ENCODE data around the gene PLCD3.

PLCD3 gene

DNA sequence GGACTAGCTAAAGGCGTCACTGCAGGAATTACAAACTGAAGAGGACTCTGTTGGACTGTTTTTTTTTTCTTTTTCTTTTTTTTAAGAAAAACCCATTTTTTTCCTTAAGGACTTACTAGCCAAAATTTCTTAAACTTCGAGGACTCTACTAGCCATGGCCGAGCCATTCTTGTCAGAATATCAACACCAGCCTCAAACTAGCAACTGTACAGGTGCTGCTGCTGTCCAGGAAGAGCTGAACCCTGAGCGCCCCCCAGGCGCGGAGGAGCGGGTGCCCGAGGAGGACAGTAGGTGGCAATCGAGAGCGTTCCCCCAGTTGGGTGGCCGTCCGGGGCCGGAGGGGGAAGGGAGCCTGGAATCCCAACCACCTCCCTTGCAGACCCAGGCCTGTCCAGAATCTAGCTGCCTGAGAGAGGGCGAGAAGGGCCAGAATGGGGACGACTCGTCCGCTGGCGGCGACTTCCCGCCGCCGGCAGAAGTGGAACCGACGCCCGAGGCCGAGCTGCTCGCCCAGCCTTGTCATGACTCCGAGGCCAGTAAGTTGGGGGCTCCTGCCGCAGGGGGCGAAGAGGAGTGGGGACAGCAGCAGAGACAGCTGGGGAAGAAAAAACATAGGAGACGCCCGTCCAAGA, 16.8 kb upstream of the PLCD3 start:
- DNase-seq: peak; percentile 40

DNA sequence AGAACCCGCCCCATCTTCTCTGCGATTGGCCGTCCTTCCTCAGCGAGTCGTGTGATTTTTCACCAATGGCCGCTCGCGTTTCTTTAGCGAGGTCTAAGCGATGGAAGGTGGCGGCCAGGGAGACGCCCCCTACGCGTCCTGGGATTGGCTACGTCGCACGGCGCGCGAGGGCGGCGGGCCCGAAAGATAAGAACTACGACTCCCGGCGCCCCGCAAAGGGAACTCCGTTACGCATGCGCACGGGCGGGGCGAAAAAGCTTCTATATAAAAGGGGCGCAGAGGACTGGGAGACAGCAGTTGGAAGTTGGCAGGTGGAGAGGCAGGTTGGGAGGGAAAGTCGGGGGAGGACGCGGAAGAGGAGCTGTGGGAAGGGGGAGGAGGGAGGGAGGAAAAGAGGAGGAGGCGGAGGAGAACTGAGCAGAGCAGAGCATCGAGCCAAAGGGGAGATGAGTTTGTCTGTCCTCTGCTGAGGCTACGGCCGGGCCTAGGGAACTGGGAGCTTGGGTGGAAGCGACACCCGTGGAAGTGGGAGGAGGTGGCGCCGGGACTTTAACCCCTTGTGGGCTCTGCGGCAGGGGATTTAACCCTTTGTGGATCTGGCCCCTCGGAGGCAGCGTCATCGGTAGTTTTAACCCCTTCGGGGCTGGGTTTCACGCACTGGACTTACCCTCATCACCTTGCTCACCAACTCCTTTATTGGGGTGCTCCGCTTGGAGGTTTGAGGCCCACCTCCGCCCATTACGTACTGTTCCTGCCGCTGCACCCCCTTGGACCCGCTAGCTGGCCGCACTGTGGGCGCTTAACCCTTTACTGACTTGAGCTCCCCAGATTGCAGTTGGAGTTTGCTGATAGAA, 16.1 kb upstream of the PLCD3 start, which contains the start of gene HEXIM1:
TSS of gene HEXIM1 (plus strand) at position 293 of the 854 bp plus-strand sequence. CDS start 716 bp downstream, outside the sequence.
- DNase-seq: peak; percentile 99

DNA sequence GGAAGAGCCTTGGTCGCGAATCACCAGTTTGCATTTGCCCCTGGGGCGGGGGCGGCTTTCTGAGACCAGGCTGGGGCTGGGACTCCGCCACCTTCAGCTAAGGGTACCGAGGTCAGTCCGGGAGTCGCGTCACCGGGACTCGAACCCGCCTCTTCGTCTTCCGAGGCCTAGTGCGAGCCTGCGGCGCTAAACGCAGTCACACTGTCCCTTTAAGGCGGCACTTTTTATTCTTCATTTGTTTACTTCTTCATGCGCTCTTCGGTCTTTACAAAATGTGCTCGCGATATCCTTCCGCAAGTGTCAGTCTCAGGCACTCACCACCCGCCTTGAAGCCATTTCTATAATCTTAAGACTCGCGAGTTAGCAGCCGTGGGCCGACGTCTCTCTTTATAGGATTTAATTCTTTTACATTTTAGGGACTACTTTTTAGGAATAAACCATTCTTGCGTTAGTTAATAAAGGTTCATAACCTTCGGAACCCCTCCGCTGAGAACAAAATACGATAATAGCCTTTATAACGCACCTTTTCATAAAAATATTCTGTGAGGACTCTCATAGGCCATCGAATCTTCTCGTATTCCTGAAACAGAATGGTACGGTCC, 15.4 kb upstream of the PLCD3 start:
- peak; percentile 90 for DNase-seq

DNA sequence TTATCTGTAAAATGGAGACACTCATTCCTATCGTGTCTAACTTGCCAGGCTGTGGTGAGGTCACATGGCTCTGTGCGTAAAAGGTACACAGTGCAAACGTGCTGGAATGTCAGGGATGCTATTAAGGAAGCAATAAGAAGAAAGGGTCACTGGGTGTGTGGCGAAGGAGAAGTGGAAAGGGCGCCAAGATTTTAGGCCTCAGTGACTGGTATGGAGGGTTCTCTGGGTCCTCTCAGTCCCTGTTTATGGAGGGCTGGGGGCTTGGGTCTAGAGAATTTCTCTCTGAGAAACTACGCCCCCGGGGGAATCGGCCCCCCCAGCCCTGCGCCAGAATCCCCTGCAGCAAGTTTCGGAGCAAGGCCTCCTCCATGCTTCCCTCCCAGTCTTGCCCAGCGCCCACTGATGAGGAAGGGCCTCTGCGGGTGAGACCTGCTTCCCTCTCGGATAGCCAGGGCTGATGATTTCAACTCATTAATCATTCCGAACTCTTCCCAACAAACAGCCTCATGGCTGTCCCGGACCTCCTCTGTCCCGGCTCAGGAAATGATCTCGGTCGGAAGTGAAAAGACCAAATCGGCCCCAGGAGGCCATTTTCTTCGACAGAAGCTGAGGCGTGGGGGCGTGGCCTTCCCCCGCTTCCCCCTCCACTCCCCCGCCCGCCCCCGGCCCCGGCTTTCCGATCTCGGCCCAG, 14.7 kb upstream of the PLCD3 start:
- DNase-seq: peak; percentile 70

DNA sequence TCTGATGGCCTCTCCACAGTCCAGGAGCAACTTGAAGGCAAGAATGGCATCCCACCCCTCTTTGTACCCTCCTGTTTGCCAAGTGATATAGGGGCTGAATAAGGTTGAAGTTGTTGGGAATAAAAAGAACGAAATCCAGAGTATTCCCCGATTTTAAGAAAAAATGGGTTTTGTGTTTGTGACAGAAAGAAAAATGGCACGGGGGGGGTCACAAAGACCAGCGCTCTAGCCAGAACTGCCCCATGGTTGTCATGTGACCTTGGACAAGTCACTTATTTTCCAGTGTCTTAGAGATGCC, 14.2 kb upstream of the PLCD3 start:
- no peak for DNase-seq

DNA sequence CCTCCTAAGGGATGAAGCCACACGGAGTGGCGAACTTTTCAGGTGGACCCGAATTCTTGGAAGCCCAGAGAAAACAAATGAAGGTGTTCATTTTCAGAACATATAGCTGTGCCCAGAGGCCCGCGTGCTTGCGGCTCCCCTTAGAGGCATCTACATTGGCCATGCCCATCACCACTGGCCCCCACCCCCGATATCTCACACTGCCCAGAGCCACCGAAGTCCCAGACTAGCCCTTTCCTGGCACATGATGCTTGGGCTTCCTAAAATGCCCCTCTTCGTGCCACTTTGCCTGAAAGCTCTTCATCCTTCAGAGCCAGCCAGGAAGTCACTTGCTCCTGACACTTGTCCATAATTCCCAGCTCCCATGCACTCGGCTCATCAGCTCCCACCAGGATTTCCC, 13.9 kb upstream of the PLCD3 start:
- no peak for DNase-seq

DNA sequence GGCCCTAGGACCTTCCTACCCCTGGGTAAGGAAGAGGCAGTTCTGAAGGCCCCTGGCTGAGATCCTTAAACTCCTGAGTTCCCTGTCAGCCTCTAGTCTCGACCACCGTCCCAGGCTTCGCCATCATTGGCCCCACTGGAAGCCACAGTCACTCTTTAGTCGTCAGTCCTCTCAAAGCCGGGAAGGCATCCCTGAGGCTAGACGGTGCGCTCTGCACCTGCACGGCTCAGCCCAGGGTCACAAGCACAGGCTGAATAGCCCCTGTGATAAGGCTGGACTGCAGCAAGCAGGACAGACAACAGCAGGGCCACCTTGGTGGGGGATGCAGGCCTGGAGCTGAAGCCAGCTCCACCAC, 12.7 kb upstream of the PLCD3 start:
- DNase-seq: no peak

DNA sequence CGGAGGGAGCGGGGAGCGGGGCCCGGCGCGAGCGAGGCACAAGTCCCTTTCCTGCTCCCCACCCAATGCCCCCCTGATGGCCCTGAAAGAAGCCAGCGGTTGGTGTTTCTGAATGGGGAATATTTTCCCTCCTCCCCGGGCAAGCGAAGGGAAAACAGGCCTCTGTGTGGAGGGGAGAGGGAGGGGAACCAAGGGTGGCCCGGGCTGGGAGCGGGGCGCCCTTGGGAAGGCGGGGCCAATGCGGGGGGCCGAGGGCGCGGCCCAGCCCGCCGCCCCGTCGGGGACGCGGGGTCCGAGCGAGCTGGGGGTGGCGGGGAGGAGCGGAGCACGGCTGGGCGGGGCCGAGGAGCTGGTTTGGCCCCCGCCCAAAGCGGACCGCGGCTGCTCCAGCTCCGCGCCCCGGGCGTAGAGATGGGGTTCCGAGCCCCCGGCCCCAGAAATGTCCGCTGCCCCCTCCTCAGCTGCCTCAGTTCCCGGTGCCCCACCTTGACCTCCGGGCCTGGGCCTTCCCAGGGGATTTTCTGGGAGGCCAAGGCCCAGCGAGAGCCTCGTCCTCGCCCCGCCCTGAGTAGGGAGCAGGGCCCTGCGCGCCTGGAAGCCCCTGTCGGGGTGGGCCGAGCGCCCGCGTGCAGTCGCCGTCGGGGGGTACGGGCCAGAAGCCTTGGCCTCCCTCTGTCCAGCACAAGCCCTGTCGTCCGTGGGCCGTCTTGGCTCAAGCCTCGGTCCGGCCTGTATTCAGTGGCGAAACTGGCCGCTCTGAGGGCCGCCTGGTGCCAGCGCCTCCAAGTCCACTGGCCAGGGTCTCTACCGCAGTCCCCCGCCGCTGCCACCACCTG, 12.1 kb upstream of the PLCD3 start:
- DNase-seq: no peak

DNA sequence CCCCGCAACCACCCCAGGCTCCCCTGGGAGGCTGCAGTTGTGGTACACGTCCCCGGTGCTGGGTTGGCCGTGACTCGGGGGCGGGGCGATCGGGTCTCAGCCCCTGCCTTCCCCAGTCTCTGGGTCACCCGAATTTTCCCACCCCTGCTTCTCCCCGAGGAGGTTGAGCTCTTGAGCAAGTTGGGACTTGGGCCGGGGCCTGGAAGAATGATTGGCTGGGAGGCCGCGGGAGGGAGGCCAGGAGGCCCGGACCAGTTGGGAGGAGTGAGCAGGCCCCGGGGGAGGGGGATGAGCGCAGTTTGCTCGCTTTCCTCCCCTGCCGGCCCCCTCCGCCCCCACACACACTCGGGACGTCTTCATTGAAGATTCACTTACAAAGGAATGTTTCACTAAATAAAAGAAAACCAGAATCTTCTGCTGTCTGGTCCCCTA, 11.5 kb upstream of the PLCD3 start:
- no peak for DNase-seq

DNA sequence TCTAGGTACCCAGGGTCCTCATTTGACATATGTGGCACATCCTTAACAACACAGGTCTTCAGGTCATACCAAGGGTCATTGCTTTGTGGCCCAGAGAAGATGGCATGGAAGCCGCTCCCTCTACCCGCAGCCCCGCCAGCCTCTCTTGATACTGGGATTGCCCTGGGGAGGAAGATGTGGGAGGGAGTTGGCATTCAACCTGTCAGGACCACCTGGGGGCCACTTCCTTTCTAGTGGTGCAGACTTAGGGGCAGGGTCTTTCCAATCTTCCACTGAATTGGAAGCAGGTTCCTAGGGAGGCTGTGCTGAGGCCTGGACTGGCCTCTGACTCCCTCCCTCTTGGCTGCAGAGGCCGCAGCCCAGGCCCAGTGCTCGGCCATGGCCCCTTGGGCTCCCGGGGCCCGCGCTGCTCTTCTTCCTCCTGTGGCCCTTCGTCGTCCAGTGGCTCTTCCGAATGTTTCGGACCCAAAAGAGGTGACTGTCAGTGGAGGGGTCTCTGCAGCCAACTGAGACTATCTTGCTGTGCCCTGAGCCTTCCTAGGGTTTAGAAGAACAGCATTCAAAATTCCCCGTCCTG, 10.9 kb upstream of the PLCD3 start:
- no peak for DNase-seq

DNA sequence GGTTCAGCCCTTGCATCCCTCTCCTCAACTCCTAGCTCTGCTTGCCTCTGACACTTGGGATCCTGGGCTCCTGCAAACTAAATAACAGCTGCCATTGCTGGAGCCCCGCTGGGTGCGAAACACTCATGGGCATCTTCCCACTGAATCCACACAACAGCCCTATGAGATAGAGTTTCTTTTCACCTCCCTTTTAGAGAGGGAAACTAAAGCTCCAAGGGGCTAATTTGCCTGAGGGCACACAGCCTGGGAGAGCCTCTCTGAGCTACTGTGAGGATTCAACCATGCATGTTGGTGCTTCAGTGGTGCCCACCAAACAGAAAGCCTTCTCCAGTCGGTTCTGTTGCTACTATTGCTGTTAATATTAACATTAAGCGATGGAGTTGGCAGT, 7.2 kb upstream of the PLCD3 start:
- DNase-seq: no peak

DNA sequence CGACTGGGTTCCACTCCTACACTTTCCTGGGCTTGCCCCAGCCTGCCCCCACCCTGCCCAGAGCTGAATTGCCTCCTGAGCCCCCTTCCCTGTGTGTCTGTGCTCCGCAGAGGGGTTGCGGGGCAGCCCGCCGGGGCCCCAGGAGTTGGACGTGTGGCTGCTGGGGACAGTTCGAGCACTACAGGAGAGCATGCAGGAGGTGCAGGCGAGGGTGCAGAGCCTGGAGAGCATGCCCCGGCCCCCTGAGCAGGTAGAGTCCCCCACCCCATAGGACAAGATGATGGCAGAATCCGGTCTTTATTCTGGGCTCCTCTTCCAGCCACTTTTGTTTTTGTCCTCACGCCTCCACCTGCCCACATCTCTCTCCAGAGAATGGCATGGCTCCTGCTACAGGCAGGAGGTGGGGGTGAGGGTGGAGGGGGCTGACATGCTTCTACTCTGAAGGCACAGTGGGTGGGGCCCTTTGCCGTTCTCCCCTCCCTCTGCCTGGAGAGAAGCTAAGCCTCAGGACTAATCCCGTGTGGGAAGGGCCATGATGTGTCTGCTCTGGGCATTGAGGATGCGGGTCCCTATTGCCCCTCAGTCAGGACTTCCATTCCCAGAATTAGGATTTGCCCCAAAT, 6.7 kb upstream of the PLCD3 start:
- DNase-seq: no peak

DNA sequence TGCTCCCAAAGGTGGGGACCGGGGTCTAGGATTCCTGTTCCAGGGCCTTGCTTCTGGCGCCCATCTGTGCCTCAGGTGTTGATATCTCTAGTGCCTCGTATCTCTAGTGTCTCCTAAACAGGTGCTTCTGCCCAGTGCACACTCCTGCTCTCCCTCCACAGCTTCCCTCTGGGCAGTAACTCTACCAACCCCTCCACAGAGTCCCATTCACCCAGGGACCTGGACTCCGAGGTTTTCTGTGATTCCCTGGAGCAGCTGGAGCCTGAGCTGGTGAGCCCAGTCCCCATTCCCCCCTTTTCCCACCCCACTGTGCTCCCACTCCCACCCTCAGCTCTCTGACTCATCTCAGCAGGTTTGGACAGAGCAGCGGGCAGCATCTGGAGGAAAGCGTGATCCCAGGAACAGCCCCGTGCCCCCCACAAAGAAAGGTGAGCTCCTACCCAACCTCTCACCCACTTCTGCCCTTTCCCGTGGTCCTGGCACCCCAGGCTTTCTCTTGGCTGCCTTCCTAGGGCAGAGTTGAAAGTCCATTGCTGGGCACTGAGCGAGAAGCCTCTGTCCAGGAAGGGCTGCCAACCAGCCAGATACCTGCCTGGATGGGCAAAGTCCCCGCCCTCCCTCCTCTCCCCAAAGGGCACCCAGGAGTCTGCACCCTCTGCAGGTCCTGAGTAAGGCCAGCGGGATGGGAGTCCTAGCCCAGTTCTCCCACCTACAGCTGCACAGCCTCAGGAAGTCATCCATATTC, 5.4 kb upstream of the PLCD3 start:
- DNase-seq: no peak

DNA sequence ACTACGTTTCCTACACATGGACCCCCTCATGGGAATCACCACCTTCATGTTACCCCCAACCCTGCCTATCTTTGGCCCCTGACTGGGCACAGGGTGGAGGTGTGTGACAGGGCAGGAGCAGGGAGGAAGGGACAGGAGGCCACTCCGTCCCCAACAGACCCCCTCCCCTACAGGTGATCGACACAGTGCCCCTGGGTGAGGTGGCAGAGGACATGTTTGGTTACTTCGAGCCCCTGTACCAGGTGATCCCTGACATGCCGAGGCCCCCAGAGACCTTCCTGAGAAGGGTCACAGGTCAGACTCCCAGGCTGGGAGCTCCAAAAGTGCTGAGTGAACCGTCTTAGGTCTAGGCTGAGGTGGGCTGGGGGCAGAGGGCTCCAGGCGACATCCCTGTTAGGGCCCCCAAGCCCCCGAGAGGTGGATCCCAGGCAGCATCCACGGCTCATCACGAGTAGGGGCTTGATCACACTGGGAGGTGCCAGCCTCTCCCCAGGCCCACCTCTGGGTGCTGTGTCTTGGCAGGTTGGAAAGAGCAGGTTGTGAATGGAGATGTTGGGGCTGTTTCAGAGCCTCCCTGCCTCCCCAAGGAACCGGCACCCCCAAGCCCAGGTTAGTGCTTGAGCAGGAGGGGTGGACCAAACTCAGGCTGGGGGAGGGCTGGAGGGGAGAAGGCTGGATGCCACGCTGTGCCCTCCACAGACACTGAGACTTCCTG, 4.7 kb upstream of the PLCD3 start:
- no peak for DNase-seq

DNA sequence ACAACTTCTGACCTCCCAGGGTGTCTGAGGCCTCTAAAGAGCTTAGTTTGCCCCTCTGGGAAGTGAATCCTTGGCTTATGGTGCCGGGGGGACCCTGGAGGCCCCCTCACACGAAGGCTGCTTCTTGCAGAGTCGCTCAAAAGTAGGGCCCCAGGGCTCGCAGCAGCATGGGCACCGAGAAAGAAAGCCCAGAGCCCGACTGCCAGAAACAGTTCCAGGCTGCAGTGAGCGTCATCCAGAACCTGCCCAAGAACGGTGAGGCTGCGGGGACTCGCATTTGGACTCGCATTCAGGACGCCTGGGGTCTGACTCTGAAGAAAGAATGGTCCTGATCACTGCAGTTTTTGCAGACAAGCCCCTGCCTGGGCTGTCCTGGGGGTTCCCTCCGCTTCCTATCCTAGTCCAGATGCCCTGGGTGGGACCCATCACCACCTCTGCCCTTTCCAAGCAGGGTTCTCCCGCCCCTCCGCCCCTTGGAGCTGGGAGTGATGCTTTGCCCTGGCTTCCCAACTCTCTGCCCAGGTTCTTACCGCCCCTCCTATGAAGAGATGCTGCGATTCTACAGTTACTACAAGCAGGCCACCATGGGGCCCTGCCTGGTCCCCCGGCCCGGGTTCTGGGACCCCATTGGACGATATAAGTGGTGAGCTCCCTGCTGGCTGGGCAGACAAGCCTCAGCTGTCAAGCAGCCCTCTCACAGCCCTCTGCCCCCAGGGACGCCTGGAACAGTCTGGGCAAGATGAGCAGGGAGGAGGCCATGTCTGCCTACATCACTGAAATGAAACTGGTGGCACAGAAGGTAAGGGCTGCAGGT, 3.9 kb upstream of the PLCD3 start:
- DNase-seq: no peak

DNA sequence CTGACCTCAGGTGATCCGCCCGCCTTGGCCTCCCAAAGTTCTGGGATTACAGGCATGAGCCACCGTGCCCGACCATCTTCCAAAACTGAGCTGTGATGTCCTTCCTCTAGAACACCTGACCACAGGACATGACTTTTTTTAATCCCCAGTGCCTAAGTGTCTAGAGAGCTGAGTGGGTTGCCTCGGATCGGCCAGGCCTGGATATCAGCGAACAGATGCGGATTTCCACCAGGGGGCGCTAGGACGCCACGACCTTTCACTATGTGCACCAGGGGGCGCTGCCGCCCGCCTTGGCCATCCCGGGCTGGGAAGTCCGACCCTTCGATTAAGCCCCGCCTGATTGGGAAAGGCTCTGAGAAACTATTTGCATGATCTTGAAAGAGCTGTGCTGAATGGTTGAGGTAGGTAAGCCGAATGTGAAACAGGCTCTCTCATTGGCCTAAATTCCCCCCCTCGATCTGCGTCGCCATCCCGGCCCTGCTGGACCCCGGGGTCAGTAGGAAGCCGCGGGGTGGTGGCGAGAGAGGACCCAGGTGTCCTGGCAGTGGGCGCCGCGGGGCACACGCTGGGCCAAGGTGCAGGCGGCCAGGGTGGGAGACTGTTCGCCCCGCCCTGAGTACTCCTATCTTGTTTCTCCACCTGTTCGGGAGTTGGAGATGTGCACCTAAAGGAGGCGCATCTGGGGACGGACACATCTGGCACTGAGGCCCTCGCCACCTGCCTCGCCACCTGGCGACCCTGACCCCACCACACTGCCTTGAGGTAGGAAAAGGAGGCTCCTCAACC, 3.1 kb upstream of the PLCD3 start, which contains the start of gene ACBD4:
TSS of gene ACBD4 (plus strand) at position 496 of the 786 bp plus-strand sequence. CDS start 458 bp downstream, outside the sequence.
- DNase-seq: peak; percentile 97

DNA sequence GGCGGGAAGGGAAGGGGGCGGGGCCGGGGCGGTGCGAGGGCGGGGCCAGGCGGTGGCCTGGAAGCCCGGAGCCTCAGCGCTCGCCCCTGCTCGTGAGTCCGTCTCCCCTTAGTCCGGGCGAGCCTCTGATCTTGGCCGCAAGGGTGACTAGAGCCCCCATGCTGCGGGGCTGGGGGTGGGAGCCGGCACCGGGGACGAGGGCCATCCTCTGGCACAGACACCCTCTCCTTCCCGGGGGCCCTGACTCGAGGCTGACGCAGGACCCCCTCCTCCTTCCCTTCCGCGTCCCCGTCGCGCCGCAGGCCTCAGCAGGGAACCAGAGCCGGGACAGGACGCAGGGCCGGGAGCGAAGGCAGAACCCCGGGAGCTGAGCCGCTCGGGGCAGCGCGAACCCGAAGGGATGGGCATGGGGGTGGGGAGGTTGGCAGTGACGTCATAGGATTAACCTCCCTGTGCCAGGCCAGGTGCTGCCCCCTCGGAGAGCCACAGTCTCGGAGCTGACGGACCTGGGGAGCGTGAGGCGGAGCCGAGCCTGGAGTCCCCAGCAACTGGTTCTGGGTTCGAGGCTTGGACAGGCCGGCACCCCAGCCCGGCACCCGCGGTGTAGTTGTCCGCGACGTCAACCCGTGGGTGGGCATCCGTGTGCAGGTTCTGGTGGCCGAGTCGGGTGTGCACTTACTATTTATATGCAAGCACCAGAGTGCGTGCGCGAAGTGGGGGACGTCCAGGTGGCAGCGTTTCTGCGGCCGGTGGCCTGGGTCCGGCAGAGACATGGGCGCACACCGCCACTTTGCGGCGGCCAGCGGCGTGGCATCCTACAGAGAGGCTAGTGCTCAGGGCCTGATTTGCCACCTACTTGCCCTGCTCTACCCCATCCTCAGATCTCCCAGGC, 503 bp upstream of the PLCD3 start:
- DNase-seq: peak; percentile 33
